SK-N-SH treated with all-trans-retinoic acid at 6 μM for 48 hours (cell line): Measurements from ENCODE around the gene HBS1L.

Source experiments
- ARNTL ChIP-seq: fragments of 450-650 bp; formaldehyde crosslinking; IDR thresholded peaks from 2 replicates; pipeline ENCODE4 v1.5.0; 2020; ENCODE audit warnings: low read depth, mild to moderate bottlenecking, moderate library complexity, borderline replicate concordance
- ZC3H10 ChIP-seq: fragments of 250-450 bp; sonication (Bioruptor Pico); IDR thresholded peaks from 2 replicates; pipeline ENCODE4 v1.5.1; 2021; ENCODE audit warnings: mild to moderate bottlenecking, moderate library complexity
- ZFP30 ChIP-seq: fragments of 450-650 bp; formaldehyde crosslinking; IDR thresholded peaks from 2 replicates; pipeline ENCODE4 v1.5.0; 2022; ENCODE audit warnings: mild to moderate bottlenecking, moderate library complexity
- TF ChIP-seq, protein P1 (sequence below): fragments of 250-450 bp; sonication (Bioruptor Pico); IDR thresholded peaks from 2 replicates; pipeline ENCODE4 v1.5.1; 2020; ENCODE audit warnings: low read depth, mild to moderate bottlenecking, moderate library complexity
- TF ChIP-seq, protein P2 (sequence below): fragments of 250-450 bp; sonication (Bioruptor Pico); IDR thresholded peaks from 2 replicates; pipeline ENCODE4 v1.8.0; 2020; ENCODE audit warnings: mild to moderate bottlenecking, moderate library complexity, borderline replicate concordance
- TF ChIP-seq, protein P3 (sequence below): fragments of 250-450 bp; sonication (Bioruptor Pico); IDR thresholded peaks from 2 replicates; pipeline ENCODE4 v1.5.1; 2021; ENCODE audit warnings: mild to moderate bottlenecking, moderate library complexity

- TF ChIP-seq, protein P1, sequence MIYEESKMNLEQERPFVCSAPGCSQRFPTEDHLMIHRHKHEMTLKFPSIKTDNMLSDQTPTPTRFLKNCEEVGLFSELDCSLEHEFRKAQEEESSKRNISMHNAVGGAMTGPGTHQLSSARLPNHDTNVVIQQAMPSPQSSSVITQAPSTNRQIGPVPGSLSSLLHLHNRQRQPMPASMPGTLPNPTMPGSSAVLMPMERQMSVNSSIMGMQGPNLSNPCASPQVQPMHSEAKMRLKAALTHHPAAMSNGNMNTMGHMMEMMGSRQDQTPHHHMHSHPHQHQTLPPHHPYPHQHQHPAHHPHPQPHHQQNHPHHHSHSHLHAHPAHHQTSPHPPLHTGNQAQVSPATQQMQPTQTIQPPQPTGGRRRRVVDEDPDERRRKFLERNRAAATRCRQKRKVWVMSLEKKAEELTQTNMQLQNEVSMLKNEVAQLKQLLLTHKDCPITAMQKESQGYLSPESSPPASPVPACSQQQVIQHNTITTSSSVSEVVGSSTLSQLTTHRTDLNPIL (CRISPR knock-in tag) = no peak
- no peak for TF ChIP-seq ARNTL (CRISPR knock-in tag)
- TF ChIP-seq, protein P2, sequence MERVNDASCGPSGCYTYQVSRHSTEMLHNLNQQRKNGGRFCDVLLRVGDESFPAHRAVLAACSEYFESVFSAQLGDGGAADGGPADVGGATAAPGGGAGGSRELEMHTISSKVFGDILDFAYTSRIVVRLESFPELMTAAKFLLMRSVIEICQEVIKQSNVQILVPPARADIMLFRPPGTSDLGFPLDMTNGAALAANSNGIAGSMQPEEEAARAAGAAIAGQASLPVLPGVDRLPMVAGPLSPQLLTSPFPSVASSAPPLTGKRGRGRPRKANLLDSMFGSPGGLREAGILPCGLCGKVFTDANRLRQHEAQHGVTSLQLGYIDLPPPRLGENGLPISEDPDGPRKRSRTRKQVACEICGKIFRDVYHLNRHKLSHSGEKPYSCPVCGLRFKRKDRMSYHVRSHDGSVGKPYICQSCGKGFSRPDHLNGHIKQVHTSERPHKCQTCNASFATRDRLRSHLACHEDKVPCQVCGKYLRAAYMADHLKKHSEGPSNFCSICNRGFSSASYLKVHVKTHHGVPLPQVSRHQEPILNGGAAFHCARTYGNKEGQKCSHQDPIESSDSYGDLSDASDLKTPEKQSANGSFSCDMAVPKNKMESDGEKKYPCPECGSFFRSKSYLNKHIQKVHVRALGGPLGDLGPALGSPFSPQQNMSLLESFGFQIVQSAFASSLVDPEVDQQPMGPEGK = no peak
- TF ChIP-seq ZC3H10 (CRISPR knock-in tag) = no peak
- no peak for TF ChIP-seq ZFP30 (CRISPR knock-in tag)
- TF ChIP-seq, protein P3, sequence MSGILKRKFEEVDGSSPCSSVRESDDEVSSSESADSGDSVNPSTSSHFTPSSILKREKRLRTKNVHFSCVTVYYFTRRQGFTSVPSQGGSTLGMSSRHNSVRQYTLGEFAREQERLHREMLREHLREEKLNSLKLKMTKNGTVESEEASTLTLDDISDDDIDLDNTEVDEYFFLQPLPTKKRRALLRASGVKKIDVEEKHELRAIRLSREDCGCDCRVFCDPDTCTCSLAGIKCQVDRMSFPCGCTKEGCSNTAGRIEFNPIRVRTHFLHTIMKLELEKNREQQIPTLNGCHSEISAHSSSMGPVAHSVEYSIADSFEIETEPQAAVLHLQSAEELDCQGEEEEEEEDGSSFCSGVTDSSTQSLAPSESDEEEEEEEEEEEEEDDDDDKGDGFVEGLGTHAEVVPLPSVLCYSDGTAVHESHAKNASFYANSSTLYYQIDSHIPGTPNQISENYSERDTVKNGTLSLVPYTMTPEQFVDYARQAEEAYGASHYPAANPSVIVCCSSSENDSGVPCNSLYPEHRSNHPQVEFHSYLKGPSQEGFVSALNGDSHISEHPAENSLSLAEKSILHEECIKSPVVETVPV = no peak
These were observed 1.2 kb downstream of the HBS1L start for GRCh38 chr6:135053406-135053805.
